ENCODE measurements around the gene TGM5.

The TGM5 gene

DNA sequence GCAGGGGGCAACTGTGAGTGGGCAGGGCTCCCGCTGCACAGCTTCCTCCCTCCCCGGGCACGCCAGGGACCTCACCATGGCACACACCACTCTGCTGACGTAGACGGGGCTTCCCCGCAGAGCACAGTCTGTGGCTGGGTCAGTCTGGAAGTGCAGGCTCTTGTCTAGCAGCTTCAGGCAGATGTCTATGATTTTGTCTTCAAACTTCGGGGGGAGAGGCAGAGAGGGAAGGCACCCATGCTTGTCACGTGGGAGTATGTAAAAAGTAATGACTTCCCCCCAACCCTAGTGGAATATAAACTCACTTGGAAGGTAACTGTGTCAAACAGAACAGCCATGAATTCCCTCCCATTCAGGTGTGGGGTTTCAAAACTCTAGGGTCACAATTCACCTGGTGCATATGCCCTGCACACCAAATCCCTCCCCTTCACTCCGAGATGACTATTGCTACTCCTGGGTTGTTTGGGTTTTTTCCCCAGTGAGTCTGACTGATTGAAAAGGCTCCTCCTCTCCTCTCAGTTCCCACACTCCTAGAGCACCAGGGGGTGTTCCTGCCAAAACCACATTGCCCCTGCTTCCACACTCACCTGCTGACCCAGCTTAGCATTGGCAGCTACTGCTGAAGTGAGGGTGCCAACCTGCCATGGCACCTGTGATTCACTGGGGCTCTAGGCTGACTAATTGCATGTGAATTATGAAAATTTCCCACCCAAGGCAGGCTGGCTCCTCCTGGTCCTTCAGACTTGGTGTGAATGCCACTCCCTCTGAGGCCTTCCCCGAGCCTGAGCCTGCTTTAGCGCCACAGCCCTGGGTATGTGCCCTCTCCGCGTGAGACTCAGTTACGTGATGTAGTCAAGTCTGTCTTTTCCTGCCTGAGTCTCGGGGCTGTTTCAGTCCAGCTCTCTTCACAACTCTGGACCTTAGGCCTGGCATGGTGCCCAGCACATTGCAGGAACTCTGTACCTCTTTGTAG is 13.0 kb downstream of the TGM5 start:
- Histone ChIP-seq H3K36me3 (ENCODE audit: control insufficient read depth, insufficient read depth, low read length) (no peaks in the 10 kb centered on the region), H3K27me3 (ENCODE audit: control insufficient read depth, insufficient read depth, low read length) (no peaks in the 10 kb centered on the region), H3K4me1 (ENCODE audit: control insufficient read depth, insufficient read depth, low read length) (no peaks in the 10 kb centered on the region), H3K9ac (ENCODE audit: low read length) (no peak overlapping the region), H3K9me3 (ENCODE audit: control insufficient read depth, low read length) (no peaks in the 10 kb centered on the region), H3K4me3 (ENCODE audit: low read length) (no peak overlapping the region)

DNA sequence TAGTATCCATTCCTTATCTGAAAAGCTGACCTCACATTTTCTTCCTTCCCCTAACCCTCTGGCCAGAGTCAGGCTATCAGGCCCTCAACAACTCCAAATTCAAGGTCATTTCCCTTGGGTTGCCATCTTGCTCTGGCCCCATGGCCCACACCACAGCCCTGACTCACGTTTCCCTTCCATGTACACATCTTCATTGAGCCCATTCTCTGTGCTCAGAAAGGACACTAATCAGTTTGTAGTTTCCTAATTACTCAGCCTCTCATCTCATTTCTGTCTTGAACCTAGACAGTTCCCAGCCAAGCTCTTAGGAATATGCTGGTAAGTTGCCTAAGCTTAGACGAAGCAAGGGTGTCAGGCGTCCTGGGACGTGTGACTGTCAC is 14.9 kb downstream of the TGM5 start:
- Histone ChIP-seq H3K36me3 (ENCODE audit: control insufficient read depth, insufficient read depth, low read length) (no peaks in the 10 kb centered on the region), H3K27me3 (ENCODE audit: control insufficient read depth, insufficient read depth, low read length) (no peaks in the 10 kb centered on the region), H3K4me1 (ENCODE audit: control insufficient read depth, insufficient read depth, low read length) (no peaks in the 10 kb centered on the region), H3K9ac (ENCODE audit: low read length) (no peak overlapping the region), H3K9me3 (ENCODE audit: control insufficient read depth, low read length) (no peaks in the 10 kb centered on the region), H3K4me3 (ENCODE audit: low read length) (no peak overlapping the region)

DNA sequence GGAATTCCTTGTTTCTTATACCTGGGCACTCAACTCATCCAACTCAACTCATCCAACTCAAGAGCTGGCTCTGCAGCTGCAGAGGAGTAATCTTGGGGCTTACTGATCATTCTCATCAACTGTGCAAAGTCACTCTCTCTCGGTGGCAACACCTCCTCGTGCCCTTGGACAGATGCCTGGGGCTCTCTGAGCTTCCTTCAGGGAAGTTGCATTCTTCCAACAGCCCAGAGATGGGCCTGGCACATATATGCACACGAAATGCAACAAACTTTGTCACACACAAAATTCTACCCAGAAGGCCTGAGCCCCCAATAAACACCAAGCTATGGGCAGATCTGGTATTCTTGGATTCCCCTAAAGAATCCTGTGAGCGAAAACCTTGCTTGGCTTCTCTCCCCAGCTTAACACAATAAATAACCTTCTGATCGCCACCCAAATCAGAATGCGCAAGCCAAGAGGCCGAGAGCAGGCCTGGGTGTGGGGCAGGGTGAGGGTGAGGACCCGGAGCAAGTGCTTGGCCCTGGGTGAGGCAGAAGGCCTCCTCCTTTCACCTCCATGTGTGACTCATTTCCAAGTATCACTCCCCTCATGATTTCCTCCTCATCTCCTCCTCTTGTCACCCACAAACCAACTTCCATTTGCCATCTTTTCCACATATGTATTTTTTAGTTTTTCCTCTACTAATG is 15.4 kb downstream of the TGM5 start:
- no peaks in the 10 kb centered on the region for H3K36me3 ChIP-seq (ENCODE audit: control insufficient read depth, insufficient read depth, low read length)
- H3K4me1 ChIP-seq (ENCODE audit: control insufficient read depth, insufficient read depth, low read length), result no peaks in the 10 kb centered on the region
- no peaks in the 10 kb centered on the region for H3K27me3 ChIP-seq (ENCODE audit: control insufficient read depth, insufficient read depth, low read length)
- no peaks in the 10 kb centered on the region for H3K9me3 ChIP-seq (ENCODE audit: control insufficient read depth, low read length)
- no peak overlapping the region for H3K9ac ChIP-seq (ENCODE audit: low read length)
- no peak overlapping the region for H3K4me3 ChIP-seq (ENCODE audit: low read length)

- no peaks in the 10 kb centered on the region for H3K9me3 ChIP-seq (ENCODE audit: control insufficient read depth, low read length)
- no peaks in the 10 kb centered on the region for H3K36me3 ChIP-seq (ENCODE audit: control insufficient read depth, insufficient read depth, low read length)
- H3K4me1 ChIP-seq (ENCODE audit: control insufficient read depth, insufficient read depth, low read length), result no peaks in the 10 kb centered on the region
- H3K9ac ChIP-seq (ENCODE audit: low read length), result no peak overlapping the region
- no peaks in the 10 kb centered on the region for H3K27me3 ChIP-seq (ENCODE audit: control insufficient read depth, insufficient read depth, low read length)
- no peak overlapping the region for H3K4me3 ChIP-seq (ENCODE audit: low read length)
These were observed 15.9 kb downstream of the TGM5 start for GRCh38 chr15:43250785-43251184.

DNA sequence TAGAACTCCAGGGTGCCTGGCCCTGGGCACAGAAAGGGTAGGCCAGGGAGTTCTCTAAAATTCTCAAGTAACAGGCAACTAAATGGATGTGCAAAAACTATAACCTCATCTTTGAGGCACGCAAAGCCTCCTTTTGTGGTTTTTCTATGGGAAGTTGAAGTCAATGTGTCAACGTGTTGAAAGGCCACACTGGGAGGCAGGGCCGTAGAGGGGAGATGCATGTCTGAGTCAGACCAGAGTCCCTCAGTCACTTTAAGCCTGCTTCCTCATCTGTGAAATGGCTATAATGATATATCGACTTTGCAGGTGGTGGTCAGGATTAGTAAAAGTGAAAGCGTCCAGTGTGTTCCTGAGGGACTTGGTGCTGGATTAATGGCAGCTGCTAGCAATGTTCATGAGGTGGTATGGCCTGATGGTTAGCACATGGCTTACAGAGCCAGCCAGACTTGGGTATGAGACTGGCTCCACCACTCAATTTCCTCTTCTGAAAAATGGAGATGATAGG is 17.0 kb downstream of the TGM5 start:
- Histone ChIP-seq H3K9ac (ENCODE audit: low read length) (no peak overlapping the region), H3K4me1 (ENCODE audit: control insufficient read depth, insufficient read depth, low read length) (no peaks in the 10 kb centered on the region), H3K9me3 (ENCODE audit: control insufficient read depth, low read length) (no peaks in the 10 kb centered on the region), H3K36me3 (ENCODE audit: control insufficient read depth, insufficient read depth, low read length) (no peaks in the 10 kb centered on the region), H3K4me3 (ENCODE audit: low read length) (no peak overlapping the region), H3K27me3 (ENCODE audit: control insufficient read depth, insufficient read depth, low read length) (no peaks in the 10 kb centered on the region)

- Histone ChIP-seq H3K36me3 (ENCODE audit: control insufficient read depth, insufficient read depth, low read length) (no peaks in the 10 kb centered on the region), H3K9me3 (ENCODE audit: control insufficient read depth, low read length) (no peaks in the 10 kb centered on the region), H3K27me3 (ENCODE audit: control insufficient read depth, insufficient read depth, low read length) (no peaks in the 10 kb centered on the region), H3K9ac (ENCODE audit: low read length) (no peak overlapping the region), H3K4me1 (ENCODE audit: control insufficient read depth, insufficient read depth, low read length) (no peaks in the 10 kb centered on the region), H3K4me3 (ENCODE audit: low read length) (no peak overlapping the region)
These were observed 17.5 kb downstream of the TGM5 start for GRCh38 chr15:43249236-43249635.

- no peak overlapping the region for H3K9ac ChIP-seq (ENCODE audit: low read length)
- H3K36me3 ChIP-seq (ENCODE audit: control insufficient read depth, insufficient read depth, low read length), result no peaks in the 10 kb centered on the region
- no peaks in the 10 kb centered on the region for H3K27me3 ChIP-seq (ENCODE audit: control insufficient read depth, insufficient read depth, low read length)
- H3K4me1 ChIP-seq (ENCODE audit: control insufficient read depth, insufficient read depth, low read length), result no peaks in the 10 kb centered on the region
- no peak overlapping the region for H3K4me3 ChIP-seq (ENCODE audit: low read length)
- H3K9me3 ChIP-seq (ENCODE audit: control insufficient read depth, low read length), result no peaks in the 10 kb centered on the region
These were observed 20.4 kb downstream of the TGM5 start for GRCh38 chr15:43246261-43246774.

DNA sequence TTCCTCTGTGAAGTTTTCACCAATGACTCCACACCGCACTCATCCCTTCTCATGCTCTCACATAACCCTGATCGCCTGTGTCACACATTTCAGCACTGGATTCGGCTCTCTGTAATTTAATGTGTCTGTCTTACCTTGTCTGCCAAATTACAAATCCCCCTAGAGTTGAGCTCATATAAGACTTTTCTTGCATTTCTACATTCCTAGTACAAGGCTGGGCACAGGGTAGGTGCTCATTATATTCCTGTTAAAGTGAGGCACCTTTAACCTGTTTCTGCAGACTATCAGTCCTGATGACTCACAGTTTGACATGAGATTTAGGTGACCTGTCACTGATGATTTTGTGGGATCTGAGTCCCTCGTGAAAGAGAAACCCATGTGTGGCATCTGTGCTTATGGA is 22.6 kb downstream of the TGM5 start:
- no peaks in the 10 kb centered on the region for H3K36me3 ChIP-seq (ENCODE audit: control insufficient read depth, insufficient read depth, low read length)
- H3K27me3 ChIP-seq (ENCODE audit: control insufficient read depth, insufficient read depth, low read length), result no peaks in the 10 kb centered on the region
- no peak overlapping the region for H3K4me3 ChIP-seq (ENCODE audit: low read length)
- H3K9ac ChIP-seq (ENCODE audit: low read length), result no peak overlapping the region
- H3K4me1 ChIP-seq (ENCODE audit: control insufficient read depth, insufficient read depth, low read length), result no peaks in the 10 kb centered on the region
- no peaks in the 10 kb centered on the region for H3K9me3 ChIP-seq (ENCODE audit: control insufficient read depth, low read length)

DNA sequence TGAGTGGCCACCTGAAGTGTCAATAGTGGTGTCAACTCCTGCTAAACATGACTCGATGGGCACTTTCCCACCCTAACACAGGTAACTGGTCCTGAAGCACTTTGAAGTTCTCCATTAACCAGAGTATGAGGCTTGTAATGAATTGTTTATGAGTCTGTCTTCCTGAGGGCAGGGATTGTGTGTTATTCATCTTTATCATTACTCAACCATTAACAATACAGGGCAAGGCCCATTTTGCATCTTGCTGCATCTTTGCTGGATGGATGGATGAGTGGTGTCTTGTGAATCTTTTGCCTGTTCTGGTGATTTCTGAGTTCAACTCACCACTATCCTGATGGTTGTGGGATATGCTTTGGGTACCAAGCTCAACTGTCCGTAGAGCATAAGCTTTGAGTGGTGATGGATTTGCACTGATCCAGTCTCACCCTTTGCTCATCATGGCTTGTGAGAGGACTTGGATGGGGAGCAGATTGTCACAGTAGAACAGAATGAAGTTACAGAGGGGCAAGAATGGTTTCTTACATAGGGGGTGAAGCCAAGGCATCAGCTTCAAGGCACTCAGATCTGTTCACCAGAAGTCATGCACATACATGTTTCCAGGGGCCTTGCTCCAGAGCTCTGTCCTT is 23.6 kb downstream of the TGM5 start:
- Histone ChIP-seq H3K27me3 (ENCODE audit: control insufficient read depth, insufficient read depth, low read length) (no peaks in the 10 kb centered on the region), H3K4me3 (ENCODE audit: low read length) (no peak overlapping the region), H3K9me3 (ENCODE audit: control insufficient read depth, low read length) (no peaks in the 10 kb centered on the region), H3K9ac (ENCODE audit: low read length) (no peak overlapping the region), H3K36me3 (ENCODE audit: control insufficient read depth, insufficient read depth, low read length) (no peaks in the 10 kb centered on the region), H3K4me1 (ENCODE audit: control insufficient read depth, insufficient read depth, low read length) (no peaks in the 10 kb centered on the region)

GRCh38 chr15:43242616-43243015 is 24.1 kb downstream of the TGM5 start:
- H3K36me3 ChIP-seq (ENCODE audit: control insufficient read depth, insufficient read depth, low read length), result no peaks in the 10 kb centered on the region
- H3K9me3 ChIP-seq (ENCODE audit: control insufficient read depth, low read length), result no peaks in the 10 kb centered on the region
- no peaks in the 10 kb centered on the region for H3K4me1 ChIP-seq (ENCODE audit: control insufficient read depth, insufficient read depth, low read length)
- H3K27me3 ChIP-seq (ENCODE audit: control insufficient read depth, insufficient read depth, low read length), result no peaks in the 10 kb centered on the region
- H3K4me3 ChIP-seq (ENCODE audit: low read length), result no peak overlapping the region
- no peak overlapping the region for H3K9ac ChIP-seq (ENCODE audit: low read length)

GRCh38 chr15:43241100-43241499 is 25.6 kb downstream of the TGM5 start:
- no peaks in the 10 kb centered on the region for H3K27me3 ChIP-seq (ENCODE audit: control insufficient read depth, insufficient read depth, low read length)
- no peaks in the 10 kb centered on the region for H3K9me3 ChIP-seq (ENCODE audit: control insufficient read depth, low read length)
- no peak overlapping the region for H3K4me3 ChIP-seq (ENCODE audit: low read length)
- H3K36me3 ChIP-seq (ENCODE audit: control insufficient read depth, insufficient read depth, low read length), result no peaks in the 10 kb centered on the region
- no peak overlapping the region for H3K9ac ChIP-seq (ENCODE audit: low read length)
- no peaks in the 10 kb centered on the region for H3K4me1 ChIP-seq (ENCODE audit: control insufficient read depth, insufficient read depth, low read length)
